ENCODE data around the gene RNF175. TPM values are rescaled to one million over a fixed set of nuclear protein-coding genes. Genes with fewer than 3 reads are reported as not detected.
A peak's percentile ranks its signal among the peaks of the same experiment; 100 is the strongest.
"Not testable (repeated sequence)": the region's sequence is repeated elsewhere in the genome, so short reads cannot be mapped to it uniquely, and the experiment has no call there.

RNF175 gene
- total RNA-seq, 4 donors from 2014 or later: 0.39 to 0.63 TPM; not detected in 2

DNA sequence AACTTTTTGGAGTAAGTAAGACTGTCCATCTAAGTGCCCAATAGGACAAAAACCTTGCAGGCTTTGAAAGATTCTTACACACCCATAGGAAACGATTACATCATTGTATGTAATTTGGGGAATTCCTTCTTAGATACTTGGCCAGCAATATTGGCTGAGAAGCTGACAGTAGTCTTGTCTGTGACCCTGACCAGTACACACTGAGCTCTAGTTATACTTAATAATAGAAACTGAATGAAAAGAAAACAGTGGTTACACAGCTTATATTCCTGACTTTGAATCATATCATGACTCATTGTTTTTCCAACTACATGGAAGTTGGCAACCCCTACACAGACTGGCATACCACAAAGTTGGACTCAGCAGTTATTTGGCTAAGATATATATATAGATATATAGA is 82.8 kb downstream of the RNF175 start:
- Histone ChIP-seq H3K4me3 (no peak overlapping the region), H3K9me3 (peaks cover 0 to 32% (median 0%) of the 10 kb centered on the region in 4 donors), H3K4me1 (no peaks in the 10 kb centered on the region), H3K36me3 (no peaks in the 10 kb centered on the region), H3K27me3 (no peaks in the 10 kb centered on the region), H3K27ac (no peak overlapping the region)
- TF ChIP-seq POLR2A (IDR thresholded peaks at IDR 0.05) (no peak), CTCF (IDR thresholded peaks at IDR 0.05) (no peak), EP300 (IDR thresholded peaks at IDR 0.05) (peak in 1 of 2 donors; percentile 45)
- WGBS, 2 donors: 35 to 40% methylated on average over 1 of the region's 1 CpG
- DNase-seq (ENCODE audit: low spot score in 2 of 2): no peak

- H3K27me3 ChIP-seq: no peaks in the 10 kb centered on the region
- H3K9me3 ChIP-seq: peaks cover 0 to 35% (median 0%) of the 10 kb centered on the region in 4 donors
- H3K4me1 ChIP-seq: no peaks in the 10 kb centered on the region
- H3K4me3 ChIP-seq: no peak overlapping the region
- WGBS, 2 donors: 76 to 86% methylated on average over 5 of the region's 5 CpGs
- DNase-seq (ENCODE audit: low spot score in 2 of 2): no peak
- no peaks in the 10 kb centered on the region for H3K36me3 ChIP-seq
- no peak overlapping the region for H3K27ac ChIP-seq
- TF ChIP-seq POLR2A (IDR thresholded peaks at IDR 0.05) (no peak), CTCF (IDR thresholded peaks at IDR 0.05) (no peak), EP300 (IDR thresholded peaks at IDR 0.05) (no peak)
Observed at GRCh38 chr4:153676486-153676885, 83.3 kb downstream of the RNF175 start.

DNA sequence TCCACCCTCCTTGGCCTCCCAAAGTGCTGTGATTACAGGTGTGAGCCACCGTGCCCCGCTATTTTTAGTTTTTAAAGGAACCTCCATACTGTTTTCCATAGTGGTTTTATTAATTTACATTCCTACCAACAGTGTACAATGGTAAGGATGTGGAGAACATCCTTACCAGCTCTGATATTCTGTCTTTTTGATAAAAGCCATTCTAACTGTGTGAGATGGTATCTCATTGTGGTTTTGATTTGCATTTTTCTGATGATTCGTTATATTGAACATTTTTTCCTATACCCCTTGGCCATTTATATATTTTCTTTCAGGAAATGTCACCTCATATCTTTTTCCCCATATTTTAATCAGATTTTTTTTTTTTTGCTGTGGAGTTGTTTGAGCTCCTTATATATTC is 90.0 kb downstream of the RNF175 start:
- Histone ChIP-seq H3K36me3 (no peaks in the 10 kb centered on the region), H3K4me3 (no peak overlapping the region), H3K9me3 (peaks cover 0 to 27% (median 0%) of the 10 kb centered on the region in 4 donors), H3K4me1 (no peaks in the 10 kb centered on the region), H3K27me3 (no peaks in the 10 kb centered on the region), H3K27ac (no peak overlapping the region)
- TF ChIP-seq POLR2A (IDR thresholded peaks at IDR 0.05) (no peak), EP300 (IDR thresholded peaks at IDR 0.05) (no peak), CTCF (IDR thresholded peaks at IDR 0.05) (no peak)
- no peak for DNase-seq (ENCODE audit: low spot score in 2 of 2)
- WGBS, 2 donors: 70 to 74% methylated on average over 3 of the region's 3 CpGs

- no peaks in the 10 kb centered on the region for H3K27me3 ChIP-seq
- no peaks in the 10 kb centered on the region for H3K36me3 ChIP-seq
- no peak overlapping the region for H3K4me3 ChIP-seq
- 85 to 87% methylated on average over 2 of the region's 2 CpGs for WGBS, 2 donors
- no peak for DNase-seq (ENCODE audit: low spot score in 2 of 2)
- no peak overlapping the region for H3K27ac ChIP-seq
- TF ChIP-seq CTCF (IDR thresholded peaks at IDR 0.05) (no peak), EP300 (IDR thresholded peaks at IDR 0.05) (no peak), POLR2A (IDR thresholded peaks at IDR 0.05) (no peak)
- H3K4me1 ChIP-seq: no peaks in the 10 kb centered on the region
- peaks cover 0 to 18% (median 0%) of the 10 kb centered on the region in 4 donors for H3K9me3 ChIP-seq
Observed at GRCh38 chr4:153668647-153669046, 91.2 kb downstream of the RNF175 start.

DNA sequence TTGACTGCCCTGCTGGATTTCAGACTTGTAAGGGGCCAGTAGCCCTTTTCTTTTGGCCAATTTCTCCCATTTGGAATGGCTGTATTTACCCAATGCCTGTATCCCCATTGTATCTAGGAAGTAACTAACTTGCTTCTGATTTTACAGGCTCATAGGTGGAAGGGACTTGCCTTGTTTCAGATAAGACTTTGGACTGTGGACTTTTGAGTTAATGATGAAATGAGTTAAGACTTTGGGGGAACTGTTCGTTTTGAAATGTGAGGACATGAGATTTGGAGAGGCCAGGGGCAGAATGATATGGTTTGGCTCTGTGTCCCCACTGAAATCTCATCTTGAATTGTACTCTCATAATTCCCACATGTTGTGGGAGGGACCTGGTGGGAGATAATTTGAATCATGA is 93.3 kb downstream of the RNF175 start:
- not testable (repeated sequence) for H3K36me3 ChIP-seq; H3K4me1 ChIP-seq; H3K27ac ChIP-seq; DNase-seq (ENCODE audit: low spot score in 2 of 2); H3K4me3 ChIP-seq; H3K9me3 ChIP-seq; H3K27me3 ChIP-seq
- WGBS, 2 donors: 70 to 76% methylated on average over 1 of the region's 1 CpG

DNA sequence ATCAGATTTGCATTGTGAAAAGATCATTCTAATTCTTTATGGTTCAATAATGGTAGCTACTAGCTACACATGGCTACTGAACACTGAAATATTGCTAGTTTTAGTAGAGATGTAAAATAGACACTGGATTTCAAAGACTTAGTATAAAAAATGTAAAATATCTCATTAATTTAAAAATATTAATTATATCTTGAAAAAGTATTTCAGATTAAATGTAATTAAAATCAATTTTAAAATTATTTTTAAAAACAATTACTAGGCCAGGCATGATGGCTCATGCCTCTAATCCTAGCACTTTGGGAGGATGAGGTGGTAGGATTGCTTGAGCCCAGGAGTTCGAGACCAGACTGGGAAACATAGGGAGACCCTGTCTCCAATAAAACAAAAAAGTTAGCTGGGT is 96.2 kb downstream of the RNF175 start:
- WGBS, 2 donors: 75 to 81% methylated on average over 1 of the region's 1 CpG
- TF ChIP-seq CTCF (IDR thresholded peaks at IDR 0.05) (no peak), EP300 (IDR thresholded peaks at IDR 0.05) (no peak), POLR2A (IDR thresholded peaks at IDR 0.05) (no peak)

More for the DNA sequence above, 96.2 kb downstream of the RNF175 start:
- no peak for DNase-seq (ENCODE audit: low spot score in 2 of 2)
- Histone ChIP-seq H3K36me3 (no peaks in the 10 kb centered on the region), H3K4me3 (no peak overlapping the region), H3K27ac (no peak overlapping the region), H3K27me3 (no peaks in the 10 kb centered on the region), H3K9me3 (peaks cover 0 to 10% (median 0%) of the 10 kb centered on the region in 4 donors), H3K4me1 (peaks cover 0 to 5% (median 0%) of the 10 kb centered on the region in 4 donors)
